Panc1 (cell line): ENCODE results near the gene KCTD14. TPM values are rescaled to one million over a fixed set of nuclear protein-coding genes. Genes with fewer than 3 reads are reported as not detected.

Experiments
- ATAC-seq: fragments of 200-7000 bp; cut with Tn5 transposase; 2 replicates; pipeline ENCODE4 v1.9.1; 2020; ENCODE audit warnings: mild to moderate bottlenecking, moderate library complexity
- BruUV-seq: library from RNA; stranded (reverse); fragments of 400-500 nt; replicated peaks from 2 replicates; lab custom pipeline; 2021; lab: Mats Ljungman, UMichigan
- CTCF ChIA-PET: fragments of 300-600 bp; sonication (Branson Sonifier 250); formaldehyde crosslinking; loops from one replicate; lab custom pipeline; 2022; ENCODE audit warnings: antibody characterized with exemption; lab: Charles Lee
- POLR2A ChIA-PET: fragments of 300-600 bp; sonication (Branson Sonifier 250); formaldehyde crosslinking; loops from one replicate; lab custom pipeline; 2022; ENCODE audit warnings: antibody characterized with exemption; lab: Charles Lee
- DNase-seq: peaks from one replicate; pipeline ENCODE4 v3.0.0-alpha.2; 2010; ENCODE audit warnings: low read depth, low spot score
- H3K27ac ChIP-seq: 2 replicates; pipeline ENCODE4 v1.5.1; 2011; ENCODE audit warnings: mild to moderate bottlenecking, low read length, inconsistent platforms
- H3K27me3 ChIP-seq: fragments of 200-500 bp; sonication (Bioruptor generic); 2 replicates; pipeline ENCODE4 v1.6.0; 2014; ENCODE audit warnings: low read length, inconsistent platforms; ENCODE audit not compliant: control insufficient read depth, insufficient read depth
- H3K36me3 ChIP-seq: fragments of 200-500 bp; sonication (Bioruptor generic); 2 replicates; pipeline ENCODE4 v1.5.1; 2014; ENCODE audit warnings: inconsistent platforms, mild to moderate bottlenecking, low read length, moderate library complexity; ENCODE audit not compliant: control insufficient read depth, insufficient read depth
- H3K4me1 ChIP-seq: 2 replicates; pipeline ENCODE4 v1.5.1; 2011; ENCODE audit warnings: inconsistent platforms, mild to moderate bottlenecking, low read length, moderate library complexity; ENCODE audit not compliant: control insufficient read depth, insufficient read depth
- H3K4me3 ChIP-seq, 2 experiments: 2 replicates each; pipeline ENCODE4 v1.5.1; 2011 to 2012; ENCODE audit warnings: low read depth in 2 of 2, low read length in 2 of 2, mild to moderate bottlenecking in 2 of 2, inconsistent platforms in 1 of 2, moderate library complexity in 1 of 2
- H3K9me3 ChIP-seq: fragments of 200-500 bp; sonication (Bioruptor generic); 2 replicates; pipeline ENCODE4 v1.5.1; 2014; ENCODE audit warnings: low read depth, mild to moderate bottlenecking, inconsistent platforms, low read length, moderate library complexity; ENCODE audit not compliant: control insufficient read depth, insufficient read depth
- POLR2AphosphoS5 ChIP-seq: IDR thresholded peaks from 2 replicates; pipeline ENCODE4 v1.6.1; 2012; ENCODE audit warnings: mild to moderate bottlenecking, low read depth, low read length, moderate library complexity
- SIN3A ChIP-seq: IDR thresholded peaks from 2 replicates; pipeline ENCODE4 v1.6.1; 2012; ENCODE audit warnings: low read depth, mild to moderate bottlenecking, low read length, moderate library complexity, borderline replicate concordance; ENCODE audit not compliant: insufficient read depth
- TCF7L2 ChIP-seq: IDR thresholded peaks from 2 replicates; pipeline ENCODE4 v1.6.1; 2011; ENCODE audit warnings: mild to moderate bottlenecking, low read depth, low read length, inconsistent platforms
- in situ Hi-C: cut with HindIII; loops from 2 replicates; pipeline ENCODE4 v1.10.0; 2016; ENCODE audit warnings: low sequenced_read_pairs, low pct_unique_long_range_greater_than_20kb
- intact Hi-C: fragments of 100-400 bp; cut with micrococcal nuclease; formaldehyde crosslinking; loops from one replicate; pipeline ENCODE4 v1.10.0; 2022; ENCODE audit not compliant: unreplicated experiment
- total RNA-seq: library from RNA; stranded (reverse); gene quantifications from one replicate; pipeline ENCODE4 v1.2.1, GENCODE V29; 2021; ENCODE audit not compliant: unreplicated experiment
- TF ChIP-seq, protein P1 (sequence below), 2 experiments: IDR thresholded peaks; 2 replicates each; pipeline ENCODE4 v1.6.1; 2011 to 2012; ENCODE audit warnings: low read depth in 2 of 2, control low read depth in 1 of 2, low read length in 1 of 2, mild to moderate bottlenecking in 1 of 2, moderate library complexity in 1 of 2; ENCODE audit not compliant: insufficient read depth in 1 of 2
- TF ChIP-seq, protein P2 (sequence below): fragments of 450-650 bp; IDR thresholded peaks from 2 replicates; pipeline ENCODE4 v1.5.1; 2017; ENCODE audit warnings: mild to moderate bottlenecking

KCTD14 gene
- total RNA-seq, 1 experiment from 2014 or later = 19.3 TPM

DNA sequence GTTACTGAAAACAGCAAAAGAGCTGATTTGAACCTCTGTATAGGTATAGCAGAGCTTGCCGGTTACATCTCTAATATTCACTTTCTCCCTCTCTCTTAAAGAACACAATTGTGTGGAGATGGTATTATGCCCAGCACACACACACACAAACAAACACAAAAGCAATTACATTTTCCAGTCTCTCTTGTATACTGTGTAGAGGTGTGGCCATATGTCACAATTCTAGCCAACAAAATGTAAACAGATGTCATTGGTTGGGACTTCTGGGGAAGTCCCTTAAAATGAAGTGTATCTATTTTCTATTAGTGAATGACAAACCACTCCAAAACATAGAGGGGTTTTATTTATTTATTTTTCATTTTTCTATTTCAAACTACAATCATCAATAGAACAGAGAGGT is 12.8 kb downstream of the KCTD14 start:
- ATAC-seq (no peak), DNase-seq (no peak)
- BruUV-seq = no TSS peak
- ChIA-PET CTCF (no interaction called here), POLR2A (no interaction called here)
- Histone ChIP-seq H3K9me3 (no peaks in the 10 kb centered on the region), H3K27ac (no peak overlapping the region), H3K4me3 (no peak overlapping the region), H3K36me3 (no peaks in the 10 kb centered on the region), H3K4me1 (no peaks in the 10 kb centered on the region), H3K27me3 (no peaks in the 10 kb centered on the region)
- TF ChIP-seq, protein P1, sequence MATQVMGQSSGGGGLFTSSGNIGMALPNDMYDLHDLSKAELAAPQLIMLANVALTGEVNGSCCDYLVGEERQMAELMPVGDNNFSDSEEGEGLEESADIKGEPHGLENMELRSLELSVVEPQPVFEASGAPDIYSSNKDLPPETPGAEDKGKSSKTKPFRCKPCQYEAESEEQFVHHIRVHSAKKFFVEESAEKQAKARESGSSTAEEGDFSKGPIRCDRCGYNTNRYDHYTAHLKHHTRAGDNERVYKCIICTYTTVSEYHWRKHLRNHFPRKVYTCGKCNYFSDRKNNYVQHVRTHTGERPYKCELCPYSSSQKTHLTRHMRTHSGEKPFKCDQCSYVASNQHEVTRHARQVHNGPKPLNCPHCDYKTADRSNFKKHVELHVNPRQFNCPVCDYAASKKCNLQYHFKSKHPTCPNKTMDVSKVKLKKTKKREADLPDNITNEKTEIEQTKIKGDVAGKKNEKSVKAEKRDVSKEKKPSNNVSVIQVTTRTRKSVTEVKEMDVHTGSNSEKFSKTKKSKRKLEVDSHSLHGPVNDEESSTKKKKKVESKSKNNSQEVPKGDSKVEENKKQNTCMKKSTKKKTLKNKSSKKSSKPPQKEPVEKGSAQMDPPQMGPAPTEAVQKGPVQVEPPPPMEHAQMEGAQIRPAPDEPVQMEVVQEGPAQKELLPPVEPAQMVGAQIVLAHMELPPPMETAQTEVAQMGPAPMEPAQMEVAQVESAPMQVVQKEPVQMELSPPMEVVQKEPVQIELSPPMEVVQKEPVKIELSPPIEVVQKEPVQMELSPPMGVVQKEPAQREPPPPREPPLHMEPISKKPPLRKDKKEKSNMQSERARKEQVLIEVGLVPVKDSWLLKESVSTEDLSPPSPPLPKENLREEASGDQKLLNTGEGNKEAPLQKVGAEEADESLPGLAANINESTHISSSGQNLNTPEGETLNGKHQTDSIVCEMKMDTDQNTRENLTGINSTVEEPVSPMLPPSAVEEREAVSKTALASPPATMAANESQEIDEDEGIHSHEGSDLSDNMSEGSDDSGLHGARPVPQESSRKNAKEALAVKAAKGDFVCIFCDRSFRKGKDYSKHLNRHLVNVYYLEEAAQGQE (IDR thresholded peaks at IDR 0.05; ENCODE audit: insufficient read depth in 1 of 2, low read depth in 2 of 2, low read length in 1 of 2) = no peak
- TF ChIP-seq SIN3A (no peak), TCF7L2 (no peak)
- intact Hi-C loops (no loop called here), in situ Hi-C loops (no loop called here)

GRCh38 chr11:78009062-78009461 is 14.0 kb downstream of the KCTD14 start:
- DNase-seq (no peak), ATAC-seq (no peak)
- no peaks in the 10 kb centered on the region for H3K27me3 ChIP-seq
- TF ChIP-seq TCF7L2 (no peak), POLR2AphosphoS5 (no peak), SIN3A (no peak)
- TF ChIP-seq, protein P2, sequence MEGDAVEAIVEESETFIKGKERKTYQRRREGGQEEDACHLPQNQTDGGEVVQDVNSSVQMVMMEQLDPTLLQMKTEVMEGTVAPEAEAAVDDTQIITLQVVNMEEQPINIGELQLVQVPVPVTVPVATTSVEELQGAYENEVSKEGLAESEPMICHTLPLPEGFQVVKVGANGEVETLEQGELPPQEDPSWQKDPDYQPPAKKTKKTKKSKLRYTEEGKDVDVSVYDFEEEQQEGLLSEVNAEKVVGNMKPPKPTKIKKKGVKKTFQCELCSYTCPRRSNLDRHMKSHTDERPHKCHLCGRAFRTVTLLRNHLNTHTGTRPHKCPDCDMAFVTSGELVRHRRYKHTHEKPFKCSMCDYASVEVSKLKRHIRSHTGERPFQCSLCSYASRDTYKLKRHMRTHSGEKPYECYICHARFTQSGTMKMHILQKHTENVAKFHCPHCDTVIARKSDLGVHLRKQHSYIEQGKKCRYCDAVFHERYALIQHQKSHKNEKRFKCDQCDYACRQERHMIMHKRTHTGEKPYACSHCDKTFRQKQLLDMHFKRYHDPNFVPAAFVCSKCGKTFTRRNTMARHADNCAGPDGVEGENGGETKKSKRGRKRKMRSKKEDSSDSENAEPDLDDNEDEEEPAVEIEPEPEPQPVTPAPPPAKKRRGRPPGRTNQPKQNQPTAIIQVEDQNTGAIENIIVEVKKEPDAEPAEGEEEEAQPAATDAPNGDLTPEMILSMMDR = no peak
- TF ChIP-seq, protein P1 (IDR thresholded peaks at IDR 0.05; ENCODE audit: insufficient read depth in 1 of 2, low read depth in 2 of 2, low read length in 1 of 2) = no peak
- ChIA-PET POLR2A (interaction anchor here (0.8 kb wide), 1 partner anchor 11 kb away, joined by 3 read pairs; no protein-coding TSS in a partner anchor), CTCF (interaction anchor here (1.0 to 2.0 kb wide), 2 partner anchors 10 to 36 kb away, joined by 3 to 5 read pairs; no protein-coding TSS in a partner anchor)
- no peaks in the 10 kb centered on the region for H3K9me3 ChIP-seq
- intact Hi-C loops (no loop called here), in situ Hi-C loops (no loop called here)
- no peaks in the 10 kb centered on the region for H3K4me1 ChIP-seq
- no TSS peak for BruUV-seq
- H3K27ac ChIP-seq = no peak overlapping the region
- no peak overlapping the region for H3K4me3 ChIP-seq
- H3K36me3 ChIP-seq = no peaks in the 10 kb centered on the region
